K562 (cell line): ENCODE results near the gene CLK3. TPM values are rescaled to one million over a fixed set of nuclear protein-coding genes. Genes with fewer than 3 reads are reported as not detected.

Experiments
- E2F5 ChIP-seq: sonication (generic); formaldehyde crosslinking; IDR thresholded peaks from 2 replicates; pipeline ENCODE4 v1.8.0; 2022; ENCODE audit warnings: mild to moderate bottlenecking, missing genetic modification reagents
- JUNB ChIP-seq: fragments of 450-650 bp; formaldehyde crosslinking; conservative IDR thresholded peaks from 2 replicates; pipeline ENCODE4 v1.4.0; 2020; ENCODE audit warnings: mild to moderate bottlenecking
- NR2C1 ChIP-seq, 2 experiments: fragments of 450-650 bp; IDR thresholded peaks; 2 replicates each; pipeline ENCODE4 v1.6.1; 2017; ENCODE audit warnings: mild to moderate bottlenecking in 2 of 2, antibody characterized with exemption in 1 of 2, inconsistent platforms in 1 of 2, missing compliant biosample characterization in 1 of 2, missing genetic modification characterization in 1 of 2
- PCBP2 ChIP-seq: fragments of 200-400 bp; formaldehyde crosslinking; IDR thresholded peaks from 2 replicates; pipeline ENCODE4 v1.6.1; 2018; ENCODE audit warnings: low read length, low read depth, mild to moderate bottlenecking, moderate library complexity; ENCODE audit not compliant: poor library complexity, severe bottlenecking
- REST ChIP-seq, 2 experiments: fragments of 450-650 bp; formaldehyde crosslinking in 1 of 2; IDR thresholded peaks; 2 replicates each; pipeline versions ENCODE4 v1.4.0 to v1.6.1; 2014 to 2020; ENCODE audit warnings: mild to moderate bottlenecking in 2 of 2, borderline replicate concordance in 1 of 2, low read depth in 1 of 2
- YY1 ChIP-seq, 3 experiments: IDR thresholded peaks; 2 replicates each; pipeline ENCODE4 v1.6.1; 2011; ENCODE audit warnings: low read length in 2 of 3, mild to moderate bottlenecking in 2 of 3, moderate library complexity in 2 of 3, borderline replicate concordance in 1 of 3, control low read depth in 1 of 3, low read depth in 1 of 3; ENCODE audit not compliant: insufficient read depth in 3 of 3, insufficient replicate concordance in 2 of 3, control insufficient read depth in 1 of 3, insufficient read length in 1 of 3; ENCODE audit errors: extremely low read depth in 1 of 3
- polyA plus RNA-seq, 8 experiments: library from polyadenylated mRNA; depleted of rRNA in 4 of 8; stranded (reverse) in 5 of 8; unstranded in 3 of 8; fragments of >200 nt; fragmentation: Nextera tagmentation in 2 of 8; fragmentation: Illumina TruSeq in 1 of 8; extraction: Ambion mirVana in 2 of 8; extraction: Trizol in 1 of 8; gene quantifications; 2 replicates each; pipeline versions ENCODE4 v1.2.1 to v1.2.3, GENCODE V29; 2011 to 2014; ENCODE audit warnings: inconsistent platforms in 1 of 8, missing spikeins in 1 of 8
- total RNA-seq, 7 experiments: library from RNA; depleted of rRNA in 6 of 7; stranded (reverse); fragments of >200 nt in 6 of 7; fragmentation: Illumina TruSeq in 2 of 7; extraction: Trizol in 2 of 7; gene quantifications; 2 replicates each; pipeline versions ENCODE4 v1.2.1 to v1.2.3, GENCODE V29; 2011 to 2021; ENCODE audit warnings: low replicate concordance in 1 of 7
- TF ChIP-seq, protein P1 (sequence below): fragments of 200-800 bp; sonication (Bioruptor generic); IDR thresholded peaks from 2 replicates; pipeline ENCODE4 v1.6.1; 2016; ENCODE audit warnings: missing genetic modification characterization, missing compliant biosample characterization
- TF ChIP-seq, protein P2 (sequence below): fragments of 450-650 bp; formaldehyde crosslinking; IDR thresholded peaks from 2 replicates; pipeline ENCODE4 v1.4.0; 2020; ENCODE audit warnings: mild to moderate bottlenecking, mixed read lengths

The CLK3 gene
- total and polyA plus RNA-seq, 9 of the 15 experiments (the other 6 are each of a cell fraction or from before 2014, with no cell fraction given): 1.2 to 95.2 (median 51.7) TPM

GRCh38 chr15:74631935-74632560 is 16.4 kb downstream of the CLK3 start (continued):
- 0 out of 2 replicates have a peak, but pooled peaks have one; percentile 19 for TF ChIP-seq E2F5 (CRISPR knock-in tag)
- TF ChIP-seq YY1 (IDR thresholded peaks at IDR 0.05; ENCODE audit: borderline replicate concordance in 1 of 3, control insufficient read depth in 1 of 3, extremely low read depth in 1 of 3, insufficient read depth in 3 of 3, insufficient read length in 1 of 3, insufficient replicate concordance in 2 of 3, low read depth in 1 of 3, low read length in 2 of 3): peak in 1 of 3 experiments; percentile 13
- TF ChIP-seq NR2C1 (IDR thresholded peaks at IDR 0.05): no peak
- TF ChIP-seq NR2C1 (tag; IDR thresholded peaks at IDR 0.05): no peak
- TF ChIP-seq, protein P1, sequence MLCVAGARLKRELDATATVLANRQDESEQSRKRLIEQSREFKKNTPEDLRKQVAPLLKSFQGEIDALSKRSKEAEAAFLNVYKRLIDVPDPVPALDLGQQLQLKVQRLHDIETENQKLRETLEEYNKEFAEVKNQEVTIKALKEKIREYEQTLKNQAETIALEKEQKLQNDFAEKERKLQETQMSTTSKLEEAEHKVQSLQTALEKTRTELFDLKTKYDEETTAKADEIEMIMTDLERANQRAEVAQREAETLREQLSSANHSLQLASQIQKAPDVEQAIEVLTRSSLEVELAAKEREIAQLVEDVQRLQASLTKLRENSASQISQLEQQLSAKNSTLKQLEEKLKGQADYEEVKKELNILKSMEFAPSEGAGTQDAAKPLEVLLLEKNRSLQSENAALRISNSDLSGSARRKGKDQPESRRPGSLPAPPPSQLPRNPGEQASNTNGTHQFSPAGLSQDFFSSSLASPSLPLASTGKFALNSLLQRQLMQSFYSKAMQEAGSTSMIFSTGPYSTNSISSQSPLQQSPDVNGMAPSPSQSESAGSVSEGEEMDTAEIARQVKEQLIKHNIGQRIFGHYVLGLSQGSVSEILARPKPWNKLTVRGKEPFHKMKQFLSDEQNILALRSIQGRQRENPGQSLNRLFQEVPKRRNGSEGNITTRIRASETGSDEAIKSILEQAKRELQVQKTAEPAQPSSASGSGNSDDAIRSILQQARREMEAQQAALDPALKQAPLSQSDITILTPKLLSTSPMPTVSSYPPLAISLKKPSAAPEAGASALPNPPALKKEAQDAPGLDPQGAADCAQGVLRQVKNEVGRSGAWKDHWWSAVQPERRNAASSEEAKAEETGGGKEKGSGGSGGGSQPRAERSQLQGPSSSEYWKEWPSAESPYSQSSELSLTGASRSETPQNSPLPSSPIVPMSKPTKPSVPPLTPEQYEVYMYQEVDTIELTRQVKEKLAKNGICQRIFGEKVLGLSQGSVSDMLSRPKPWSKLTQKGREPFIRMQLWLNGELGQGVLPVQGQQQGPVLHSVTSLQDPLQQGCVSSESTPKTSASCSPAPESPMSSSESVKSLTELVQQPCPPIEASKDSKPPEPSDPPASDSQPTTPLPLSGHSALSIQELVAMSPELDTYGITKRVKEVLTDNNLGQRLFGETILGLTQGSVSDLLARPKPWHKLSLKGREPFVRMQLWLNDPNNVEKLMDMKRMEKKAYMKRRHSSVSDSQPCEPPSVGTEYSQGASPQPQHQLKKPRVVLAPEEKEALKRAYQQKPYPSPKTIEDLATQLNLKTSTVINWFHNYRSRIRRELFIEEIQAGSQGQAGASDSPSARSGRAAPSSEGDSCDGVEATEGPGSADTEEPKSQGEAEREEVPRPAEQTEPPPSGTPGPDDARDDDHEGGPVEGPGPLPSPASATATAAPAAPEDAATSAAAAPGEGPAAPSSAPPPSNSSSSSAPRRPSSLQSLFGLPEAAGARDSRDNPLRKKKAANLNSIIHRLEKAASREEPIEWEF (CRISPR knock-in tag): no peak
- TF ChIP-seq, protein P2, sequence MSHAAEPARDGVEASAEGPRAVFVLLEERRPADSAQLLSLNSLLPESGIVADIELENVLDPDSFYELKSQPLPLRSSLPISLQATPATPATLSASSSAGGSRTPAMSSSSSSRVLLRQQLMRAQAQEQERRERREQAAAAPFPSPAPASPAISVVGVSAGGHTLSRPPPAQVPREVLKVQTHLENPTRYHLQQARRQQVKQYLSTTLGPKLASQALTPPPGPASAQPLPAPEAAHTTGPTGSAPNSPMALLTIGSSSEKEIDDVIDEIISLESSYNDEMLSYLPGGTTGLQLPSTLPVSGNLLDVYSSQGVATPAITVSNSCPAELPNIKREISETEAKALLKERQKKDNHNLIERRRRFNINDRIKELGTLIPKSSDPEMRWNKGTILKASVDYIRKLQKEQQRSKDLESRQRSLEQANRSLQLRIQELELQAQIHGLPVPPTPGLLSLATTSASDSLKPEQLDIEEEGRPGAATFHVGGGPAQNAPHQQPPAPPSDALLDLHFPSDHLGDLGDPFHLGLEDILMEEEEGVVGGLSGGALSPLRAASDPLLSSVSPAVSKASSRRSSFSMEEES: no peak
- TF ChIP-seq JUNB: no peak
- TF ChIP-seq REST (IDR thresholded peaks at IDR 0.05; ENCODE audit: borderline replicate concordance): peak; percentile 58; the same call in 1 of the 2 replicates
- no peak for TF ChIP-seq REST (CRISPR knock-in tag; IDR thresholded peaks at IDR 0.05; ENCODE audit: low read depth)
- TF ChIP-seq PCBP2: no peak
